Ammon's horn (tissue), 1 donor: Measurements from ENCODE around the gene SLC26A8.
"Not testable (repeated sequence)": the region's sequence is repeated elsewhere in the genome, so short reads cannot be mapped to it uniquely, and the experiment has no call there.

ENCODE experiments used
- DNase-seq: peaks from one replicate; pipeline ENCODE4 v3.0.0-alpha.2; 2016; ENCODE audit warnings: low spot score

The SLC26A8 gene

DNA sequence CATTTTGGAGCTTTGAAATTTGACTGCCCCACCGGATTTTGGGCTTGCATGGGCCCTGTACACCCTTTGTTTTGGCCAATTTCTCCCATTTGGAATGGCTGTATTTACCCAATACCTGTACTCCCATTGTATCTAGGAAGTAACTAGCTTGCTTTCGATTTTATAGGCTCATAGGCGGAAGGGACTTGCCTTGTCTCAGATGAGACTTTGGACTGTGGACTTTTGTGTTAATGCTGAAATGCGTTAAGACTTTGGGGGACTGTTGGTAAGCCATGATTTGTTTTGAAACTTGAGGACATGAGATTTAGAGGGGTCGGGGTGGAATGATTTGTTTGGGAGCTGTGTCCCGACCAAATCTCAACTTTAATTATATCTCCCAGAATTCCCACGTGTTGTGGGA, 83.3 kb downstream of the SLC26A8 start:
- not testable (repeated sequence) for DNase-seq

DNA sequence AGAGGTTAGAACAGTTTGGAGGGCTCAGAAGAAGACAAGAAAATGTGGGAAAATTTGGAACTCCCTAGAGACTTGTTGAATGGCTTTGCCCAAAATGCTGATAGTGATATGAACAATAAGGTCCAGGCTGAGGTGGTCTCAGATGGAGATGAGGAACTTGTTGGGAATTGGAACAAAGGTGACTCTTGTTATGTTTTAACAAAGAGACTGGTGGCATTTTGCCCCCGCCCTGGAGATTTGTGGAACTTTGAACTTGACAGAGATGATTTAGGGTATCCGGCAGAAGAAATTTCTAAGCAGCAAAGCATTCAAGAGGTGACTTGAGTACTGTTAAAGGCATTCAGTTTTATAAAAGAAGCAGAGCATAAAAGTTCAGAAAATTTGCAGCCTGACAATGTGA, 84.4 kb downstream of the SLC26A8 start:
- DNase-seq: not testable (repeated sequence)

DNA sequence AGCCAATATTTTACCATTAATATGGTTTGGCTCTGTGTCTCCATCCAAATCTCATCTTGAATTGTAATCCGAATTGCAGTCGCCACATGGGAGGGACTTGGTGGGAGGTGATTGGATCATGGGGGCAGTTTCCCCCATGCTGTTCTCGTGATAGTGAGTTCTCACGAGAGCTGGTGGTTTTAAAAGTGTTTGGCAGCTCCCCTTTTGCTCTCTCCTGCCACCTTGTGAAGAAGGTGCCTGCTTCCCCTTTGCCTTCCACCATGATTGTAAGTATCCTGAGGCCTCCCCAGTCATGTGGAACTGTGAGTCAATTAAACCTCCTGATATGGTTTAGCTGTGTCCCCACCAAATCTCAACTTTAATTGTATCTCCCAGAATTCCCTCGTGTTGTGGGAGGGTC, 85.2 kb downstream of the SLC26A8 start:
- not testable (repeated sequence) for DNase-seq

DNA sequence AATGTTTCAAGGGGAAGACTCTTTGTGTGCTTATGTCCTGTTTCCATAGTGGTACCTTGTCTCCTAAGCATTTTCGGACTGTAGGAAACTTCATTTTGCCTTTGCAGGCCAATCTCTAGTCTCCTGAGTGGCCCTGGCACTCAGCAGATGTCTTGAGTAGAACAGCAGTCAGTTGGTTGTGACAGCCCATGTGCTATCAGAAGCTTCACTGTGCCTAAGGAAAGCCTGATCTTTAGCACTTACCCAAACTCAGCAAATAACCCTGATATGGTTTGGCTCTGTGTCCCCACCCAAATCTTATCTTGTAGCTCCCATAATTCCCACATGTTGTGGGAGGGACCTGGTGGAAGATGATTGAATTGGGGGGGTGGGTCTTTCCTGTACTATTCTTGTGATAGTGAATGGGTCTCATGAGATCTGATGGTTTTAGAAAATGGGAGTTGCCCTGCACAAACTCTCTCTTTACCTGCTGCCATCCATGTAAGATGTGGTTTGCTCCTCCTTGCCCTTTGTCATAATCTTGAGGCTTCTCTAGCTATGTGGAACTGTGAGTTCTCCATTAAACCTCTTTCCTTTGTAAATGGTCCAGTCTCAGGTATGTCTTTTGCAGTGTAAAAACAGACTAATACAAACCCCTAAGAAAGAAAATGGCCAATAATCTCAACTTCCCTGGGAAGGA, 87.6 kb downstream of the SLC26A8 start:
- DNase-seq: no peak

DNA sequence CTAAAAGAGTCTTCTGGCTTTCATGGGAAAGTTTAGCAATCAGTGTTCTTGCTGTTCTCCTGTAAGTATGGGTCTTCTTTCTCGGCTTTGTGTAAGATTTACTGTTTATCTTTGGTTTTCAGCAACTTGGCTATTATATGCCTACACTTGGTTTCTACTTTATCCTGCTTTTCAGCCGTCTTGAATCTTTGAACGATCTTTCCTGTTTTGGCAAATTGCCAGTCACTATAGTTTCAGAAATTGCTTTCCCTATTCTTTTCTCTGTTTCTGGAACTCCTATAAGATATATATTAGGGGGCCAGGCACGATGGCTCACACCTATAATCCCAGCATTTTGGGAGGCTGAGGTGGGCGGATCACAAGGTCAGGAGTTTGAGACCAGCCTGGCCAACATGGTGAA, 89.0 kb downstream of the SLC26A8 start:
- DNase-seq: no peak

DNA sequence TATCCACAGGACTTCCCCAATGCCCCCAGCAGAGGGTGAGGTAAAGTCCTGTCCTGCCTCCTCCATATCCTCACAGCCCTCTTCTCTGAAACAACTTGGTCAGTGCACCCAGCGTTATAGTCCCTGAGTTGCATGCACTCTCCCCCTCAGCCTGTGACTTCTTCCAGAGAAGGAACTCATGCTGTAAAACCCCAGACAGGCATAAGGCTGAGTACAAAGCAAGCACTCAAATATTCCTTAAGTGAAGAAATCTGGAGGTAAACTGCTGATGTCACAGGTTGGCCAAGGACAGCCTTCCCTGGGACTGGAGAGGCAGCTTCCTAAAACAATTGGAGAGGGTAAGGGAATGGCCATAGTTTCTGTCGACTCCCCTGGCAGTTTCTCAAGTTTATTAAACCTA, 90.6 kb downstream of the SLC26A8 start:
- no peak for DNase-seq

DNA sequence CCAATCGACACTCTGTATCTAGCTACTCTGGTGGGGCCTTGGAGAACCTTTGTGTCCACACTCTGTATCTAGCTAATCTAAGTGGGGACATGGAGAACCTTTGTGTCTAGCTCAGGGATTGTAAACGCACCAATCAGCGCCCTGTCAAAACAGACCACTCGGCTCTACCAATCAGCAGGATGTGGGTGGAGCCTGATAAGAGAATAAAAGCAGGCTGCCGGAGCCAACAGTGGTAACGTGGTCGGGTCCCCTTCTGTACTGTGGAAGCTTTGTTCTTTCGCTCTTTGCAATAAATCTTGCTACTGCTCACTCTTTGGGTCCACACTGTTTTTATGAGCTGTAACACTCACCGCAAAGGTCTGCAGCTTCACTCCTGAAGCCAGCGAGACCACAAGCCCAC, 92.6 kb downstream of the SLC26A8 start:
- DNase-seq: not testable (repeated sequence)

DNA sequence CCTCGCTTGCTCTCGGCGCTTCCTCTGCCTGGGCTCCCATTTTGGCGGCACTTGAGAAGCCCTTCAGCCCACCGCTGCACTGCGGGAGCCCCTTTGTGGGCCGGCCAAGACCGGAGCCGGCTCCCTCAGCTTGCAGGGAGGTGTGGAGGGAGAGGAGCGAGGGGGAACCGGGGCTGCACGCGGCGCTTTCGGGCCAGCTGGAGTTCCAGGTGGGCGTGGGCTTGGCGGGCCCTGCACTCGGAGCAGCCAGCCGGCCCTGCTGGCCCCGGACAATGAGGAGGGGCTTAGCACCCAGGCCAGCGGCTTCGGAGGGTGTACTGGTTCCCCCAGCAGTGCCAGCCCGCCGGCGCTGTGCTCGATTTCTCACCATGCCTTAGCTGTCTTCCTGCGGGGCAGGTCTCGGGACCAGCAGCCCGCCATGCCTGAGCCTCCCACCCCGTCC, 93.3 kb downstream of the SLC26A8 start:
- no peak for DNase-seq

DNA sequence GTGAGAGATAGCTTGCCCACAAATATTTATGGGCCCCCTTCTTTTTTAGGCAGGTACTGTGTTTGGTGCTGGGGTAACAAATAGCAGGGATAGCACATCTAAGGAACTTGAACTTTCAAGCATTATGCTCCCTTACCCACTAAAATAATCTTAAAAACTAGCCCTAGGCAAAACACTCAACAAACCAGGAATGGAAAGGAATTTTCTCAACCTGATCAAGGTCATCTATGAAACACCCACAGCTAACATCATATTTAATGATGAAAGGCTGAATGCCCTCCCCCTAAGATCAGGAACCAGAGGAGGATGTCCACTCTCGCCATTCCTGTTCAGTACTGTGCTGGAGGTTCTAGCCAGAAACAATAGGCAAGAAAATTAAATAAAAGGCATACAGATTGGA, 94.8 kb downstream of the SLC26A8 start:
- no peak for DNase-seq

DNA sequence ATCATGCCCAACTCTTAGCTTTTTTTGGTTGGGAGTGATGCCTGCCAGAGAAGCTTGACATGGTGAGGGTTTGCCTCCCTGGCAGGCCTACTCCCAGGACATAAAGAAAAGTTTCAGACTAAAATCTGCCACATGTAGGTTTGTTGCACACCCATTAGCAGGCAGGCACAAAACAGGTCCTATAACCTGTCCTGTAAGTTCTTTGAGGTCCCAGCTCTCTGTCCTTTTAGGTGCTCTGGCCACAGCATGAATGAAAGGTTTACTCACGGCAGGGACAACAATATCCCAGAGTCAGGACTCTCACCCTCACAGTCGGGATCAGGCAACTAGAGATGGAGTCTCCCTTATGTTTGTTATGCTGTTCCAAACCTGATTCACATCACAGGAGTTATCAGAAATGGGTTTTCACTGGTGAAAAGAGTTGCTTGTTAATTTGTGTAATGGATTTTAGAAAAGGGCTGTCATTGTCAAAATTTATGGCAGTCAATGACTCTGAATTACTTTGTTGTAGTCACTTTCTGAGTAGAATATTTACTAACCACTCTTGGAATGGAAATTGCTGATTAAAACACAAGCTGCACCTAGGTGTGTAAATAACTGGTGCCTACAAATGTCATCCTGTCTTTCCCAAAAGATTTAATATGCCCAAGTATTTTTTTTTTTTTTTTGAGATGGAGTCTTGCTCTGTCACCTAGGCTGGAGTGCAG, 97.8 kb downstream of the SLC26A8 start:
- DNase-seq: no peak

DNA sequence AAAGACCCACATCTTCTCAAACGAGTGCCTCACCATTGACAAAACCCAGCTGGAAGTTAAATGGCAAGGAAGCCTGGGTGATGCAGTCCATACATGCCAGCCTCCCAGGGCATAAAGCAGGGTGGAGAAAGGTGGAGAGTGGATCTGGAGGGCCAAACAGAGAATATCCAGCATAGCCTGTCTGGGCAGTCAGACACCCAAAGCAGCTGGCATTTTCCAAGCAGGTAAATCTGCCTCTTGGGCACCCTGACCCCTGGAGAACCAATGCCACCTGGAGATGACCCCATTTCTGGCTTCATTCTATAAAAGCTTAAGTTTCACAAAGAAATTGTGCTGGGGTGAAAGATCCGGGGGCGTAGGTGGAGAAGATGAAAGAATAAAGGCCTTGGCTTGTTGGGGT, 98.5 kb downstream of the SLC26A8 start:
- DNase-seq: no peak

DNA sequence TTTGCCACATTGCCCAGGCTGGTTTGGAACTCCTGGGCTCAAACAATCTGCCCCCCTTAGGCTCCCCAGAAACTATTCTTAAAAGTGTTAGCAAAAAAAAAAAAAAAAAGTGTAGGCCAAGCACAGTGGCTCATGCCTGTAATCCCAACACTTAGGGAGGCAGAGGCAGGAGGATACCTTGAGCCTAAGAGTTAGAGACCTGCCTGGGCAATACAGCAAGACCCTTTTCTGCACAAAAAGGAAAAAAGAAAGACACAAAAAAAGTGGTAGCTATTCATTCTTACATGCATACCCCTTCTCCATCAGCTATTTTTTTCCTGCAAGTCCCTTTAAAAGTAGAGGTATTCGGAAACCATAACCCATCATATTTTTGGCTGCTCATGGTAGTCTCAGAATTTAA, 100.3 kb downstream of the SLC26A8 start:
- no peak for DNase-seq

DNA sequence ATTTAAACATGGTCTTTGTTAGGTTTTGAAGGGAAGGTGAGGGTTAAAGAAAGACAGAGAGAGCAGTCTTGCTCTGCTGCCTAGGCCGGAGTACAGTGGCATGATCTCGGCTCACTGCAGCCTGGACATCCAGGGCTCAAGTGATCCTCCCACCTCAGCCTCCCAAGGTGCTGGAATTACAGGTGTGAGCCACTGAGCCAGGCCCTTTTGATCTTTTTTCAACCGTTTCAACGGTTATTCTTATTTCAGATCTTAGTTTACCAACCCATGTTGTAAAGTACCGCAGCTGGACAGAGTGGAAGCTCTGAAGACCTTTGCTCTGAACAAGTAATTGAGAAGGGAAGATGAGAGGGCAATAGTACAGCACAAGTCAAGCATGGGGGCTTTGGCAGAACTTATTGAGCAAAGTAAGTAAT, 102.3 kb downstream of the SLC26A8 start:
- no peak for DNase-seq

DNA sequence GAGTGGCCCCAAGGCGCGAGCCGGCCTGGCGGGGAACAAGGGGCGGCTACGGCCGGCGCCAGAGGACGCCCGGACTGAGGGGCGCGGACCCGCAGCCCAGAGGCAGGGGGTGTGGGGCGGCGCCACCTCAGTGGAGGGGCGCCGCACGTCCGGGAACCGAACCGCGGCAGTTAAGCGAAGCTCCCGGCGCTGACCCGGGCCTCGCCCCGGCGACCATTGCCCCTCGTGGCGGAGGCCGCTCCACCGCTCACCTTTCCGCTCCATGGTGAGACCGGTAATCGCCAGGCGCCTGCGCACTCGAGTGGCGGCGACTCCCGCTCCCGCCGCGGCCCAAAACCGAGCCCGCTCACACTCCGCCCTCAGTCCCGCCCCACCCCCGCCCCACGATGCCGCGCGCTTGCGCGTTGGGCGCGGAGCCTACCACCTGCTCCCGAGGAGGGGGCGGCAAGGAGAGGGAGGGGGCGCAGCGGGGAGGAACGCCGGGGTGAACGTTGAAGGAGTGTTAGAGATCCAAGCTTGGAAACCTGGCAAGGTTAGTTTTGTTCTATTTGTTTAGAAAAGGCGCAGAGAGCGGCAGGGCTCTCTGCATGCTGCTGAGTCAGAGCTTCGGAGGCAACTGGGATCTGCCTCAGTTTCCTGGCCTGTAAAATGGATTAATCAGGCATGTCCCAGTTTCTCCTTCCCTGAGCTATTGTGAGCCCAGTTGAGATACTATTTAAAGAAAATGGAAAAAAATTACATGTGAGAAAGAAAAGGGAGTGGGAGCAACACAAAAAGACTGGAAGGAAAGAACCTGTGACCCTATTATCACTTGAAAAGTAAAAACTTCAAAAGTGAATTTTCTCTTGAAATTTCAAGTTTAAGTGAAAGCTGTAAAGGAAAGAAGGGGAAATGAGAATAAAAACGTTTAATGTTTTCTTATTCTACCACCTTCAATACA, 103.4 kb downstream of the SLC26A8 start, which contains the start of gene SRPK1:
SRPK1 (minus strand) TSS at position 306 of the 940 bp plus-strand sequence; CDS start at position 264, 42 bp downstream.
- DNase-seq: peak; percentile 90

DNA sequence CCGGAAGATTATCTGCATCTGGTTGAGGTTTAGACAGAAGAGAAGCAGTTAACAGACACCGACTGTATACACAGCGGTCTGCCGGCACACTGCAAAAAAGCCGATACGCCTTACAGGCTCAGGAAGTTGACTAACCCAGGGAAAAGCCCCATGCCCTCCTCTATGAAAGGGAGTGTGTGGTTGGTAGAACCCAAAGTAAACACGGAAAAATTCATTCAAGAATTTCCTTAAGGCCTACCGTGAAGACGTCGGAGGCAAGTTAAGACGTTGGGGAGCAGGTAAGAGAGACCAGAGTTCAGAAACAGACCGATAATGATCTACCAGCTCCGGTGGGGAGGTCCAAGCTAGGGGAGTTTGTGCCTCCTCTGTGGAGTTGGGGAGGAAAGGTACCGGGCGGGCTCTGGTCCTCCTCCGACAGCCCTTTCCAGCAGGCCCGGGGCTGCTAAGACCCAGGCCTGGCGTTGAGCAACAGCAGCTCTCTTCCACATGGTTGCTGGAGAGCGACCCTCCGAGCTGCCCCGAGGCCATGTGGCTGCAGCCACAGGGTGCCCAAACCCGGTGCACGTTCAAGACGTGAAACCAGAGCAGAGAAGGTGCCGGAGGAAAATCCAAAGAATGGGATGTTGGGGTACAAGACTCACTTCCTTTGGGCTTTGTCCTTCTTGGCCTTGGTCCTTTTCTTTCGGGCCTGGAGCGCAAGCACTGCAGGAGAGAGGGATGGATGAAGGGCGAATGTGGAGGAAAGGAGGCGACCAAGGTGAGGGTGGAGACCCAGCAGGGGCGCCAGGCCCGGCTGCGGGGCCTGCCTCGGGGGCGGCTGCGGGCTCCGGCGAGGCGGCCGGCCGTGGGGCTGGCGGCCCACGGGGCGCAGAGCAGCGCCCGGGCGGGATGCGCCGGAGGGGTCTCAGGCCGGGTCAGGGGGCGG, 104.4 kb downstream of the SLC26A8 start:
- DNase-seq: peak; percentile 22

DNA sequence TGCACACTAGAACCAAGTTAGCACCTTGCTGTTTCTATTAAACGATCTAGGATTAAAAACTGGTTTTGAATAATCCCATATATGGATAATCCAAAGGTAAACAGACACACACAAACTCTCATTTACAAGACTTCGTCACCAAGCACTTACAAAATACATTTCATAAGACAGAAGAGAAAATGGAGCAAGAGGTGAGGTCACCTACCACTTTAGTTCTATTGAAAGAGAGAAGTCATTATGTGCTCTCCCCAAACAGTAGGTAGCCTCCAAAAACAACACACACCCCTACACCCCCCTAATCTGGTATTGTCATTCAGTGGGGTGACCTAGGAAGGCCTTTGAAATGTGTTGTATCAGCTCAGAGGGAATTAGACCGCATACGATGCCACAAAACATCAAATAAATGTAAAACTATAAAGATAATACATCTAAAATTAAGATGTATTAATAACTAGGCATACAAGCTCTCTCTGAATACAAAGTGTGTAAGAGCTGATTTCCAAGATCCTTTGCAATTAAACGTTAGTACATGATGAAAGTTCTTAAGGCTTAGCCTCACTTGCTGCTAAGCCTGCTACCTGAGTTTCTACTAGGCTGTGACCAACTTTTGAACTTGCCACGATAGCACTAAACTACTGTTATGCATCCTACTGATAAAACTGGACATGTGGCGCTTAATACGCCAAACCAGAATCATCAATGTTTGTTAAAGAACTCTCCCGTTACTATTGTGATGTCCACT, 105.2 kb downstream of the SLC26A8 start:
- DNase-seq: no peak

DNA sequence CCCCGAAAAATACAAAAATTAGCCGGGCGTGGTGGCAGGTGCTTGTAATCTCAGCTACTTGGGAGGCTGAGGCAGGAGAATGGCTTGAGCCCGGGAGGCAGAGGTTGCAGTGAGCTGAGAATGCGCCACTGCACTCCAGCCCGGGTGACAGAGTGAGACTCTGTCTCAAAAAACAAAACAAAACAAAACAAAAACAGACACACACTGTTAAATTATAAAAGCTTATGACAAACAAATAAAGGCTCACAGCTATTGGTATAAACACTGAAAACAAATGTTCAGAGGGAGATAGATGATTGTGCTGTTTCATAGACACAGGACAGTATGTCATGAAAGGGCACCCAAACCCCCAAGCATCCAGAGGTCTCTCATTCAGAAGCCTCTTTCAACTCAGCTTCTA, 107.5 kb downstream of the SLC26A8 start:
- not testable (repeated sequence) for DNase-seq

DNA sequence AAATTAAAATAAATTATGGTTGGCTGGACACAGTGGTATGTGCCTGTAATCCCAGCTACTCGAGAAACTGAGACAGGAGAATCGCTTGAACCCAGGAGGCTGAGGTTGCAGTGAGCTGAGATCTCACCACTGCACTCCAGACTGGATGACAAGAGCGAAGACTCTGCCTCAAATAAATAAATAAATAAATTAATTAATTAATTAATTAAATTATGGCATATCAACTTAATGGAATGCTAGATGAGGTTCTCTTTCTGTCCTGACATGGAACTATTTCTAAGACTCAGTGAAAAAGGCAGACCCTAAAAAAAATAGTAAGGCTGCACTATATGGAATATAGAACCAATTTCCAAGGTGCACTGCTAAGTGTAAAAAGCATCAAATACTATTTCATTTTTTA, 108.4 kb downstream of the SLC26A8 start:
- DNase-seq: no peak

DNA sequence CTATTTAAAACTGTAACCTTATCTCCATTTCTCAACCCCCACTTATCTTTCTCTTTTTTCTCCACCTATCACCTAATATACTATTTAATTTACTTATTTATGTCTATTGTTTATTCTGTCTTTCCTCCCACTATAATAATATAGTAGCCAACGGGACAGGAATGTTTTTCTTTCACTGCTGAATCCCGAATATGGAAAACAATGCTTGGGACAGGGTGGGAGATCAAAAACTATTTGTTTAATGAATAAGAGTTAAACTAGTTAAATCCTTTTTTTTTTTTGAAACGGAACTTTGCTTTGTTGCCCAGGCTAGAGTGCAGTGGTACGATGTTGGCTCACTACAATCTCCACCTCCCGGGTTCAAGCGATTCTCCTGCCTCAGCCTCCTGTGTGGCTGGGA, 109.9 kb downstream of the SLC26A8 start:
- DNase-seq: no peak

DNA sequence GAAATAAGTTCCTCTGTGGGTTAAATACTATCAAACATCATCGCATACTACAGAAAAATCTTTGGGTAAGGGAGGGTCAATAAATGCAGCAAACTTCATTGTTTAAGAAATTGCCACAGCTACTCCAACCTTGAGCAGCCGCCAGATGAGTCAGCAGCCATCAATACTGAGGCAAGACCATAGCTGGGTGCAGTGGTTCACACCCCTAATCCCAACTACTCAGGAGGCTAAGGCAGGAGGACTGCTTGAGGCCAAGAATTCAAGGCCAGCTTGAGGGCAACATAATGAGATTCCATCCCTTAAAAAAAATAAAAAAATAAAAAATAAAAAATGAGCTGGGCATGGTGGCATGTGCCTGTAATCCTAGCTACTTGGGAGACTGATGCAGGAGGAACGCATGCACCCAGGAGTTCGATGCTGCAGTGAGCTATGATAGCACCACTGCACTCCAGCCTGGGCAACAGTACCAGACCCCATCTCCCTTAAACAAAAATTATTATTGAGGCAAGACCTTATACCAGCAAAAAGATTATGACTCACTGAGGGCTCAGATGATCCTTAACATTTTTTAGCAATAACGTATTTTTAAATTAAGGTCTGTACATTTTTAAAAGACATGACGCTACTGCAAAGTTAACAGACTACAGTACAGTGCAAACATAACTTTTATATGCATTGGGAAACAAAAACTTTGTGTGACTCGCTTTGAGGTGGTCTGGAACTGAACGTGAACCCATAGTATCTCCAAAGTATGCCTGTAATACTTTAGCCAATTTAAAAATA, 112.4 kb downstream of the SLC26A8 start:
- DNase-seq: no peak
